Measurements from ENCODE around the gene ZSCAN25.

DNA sequence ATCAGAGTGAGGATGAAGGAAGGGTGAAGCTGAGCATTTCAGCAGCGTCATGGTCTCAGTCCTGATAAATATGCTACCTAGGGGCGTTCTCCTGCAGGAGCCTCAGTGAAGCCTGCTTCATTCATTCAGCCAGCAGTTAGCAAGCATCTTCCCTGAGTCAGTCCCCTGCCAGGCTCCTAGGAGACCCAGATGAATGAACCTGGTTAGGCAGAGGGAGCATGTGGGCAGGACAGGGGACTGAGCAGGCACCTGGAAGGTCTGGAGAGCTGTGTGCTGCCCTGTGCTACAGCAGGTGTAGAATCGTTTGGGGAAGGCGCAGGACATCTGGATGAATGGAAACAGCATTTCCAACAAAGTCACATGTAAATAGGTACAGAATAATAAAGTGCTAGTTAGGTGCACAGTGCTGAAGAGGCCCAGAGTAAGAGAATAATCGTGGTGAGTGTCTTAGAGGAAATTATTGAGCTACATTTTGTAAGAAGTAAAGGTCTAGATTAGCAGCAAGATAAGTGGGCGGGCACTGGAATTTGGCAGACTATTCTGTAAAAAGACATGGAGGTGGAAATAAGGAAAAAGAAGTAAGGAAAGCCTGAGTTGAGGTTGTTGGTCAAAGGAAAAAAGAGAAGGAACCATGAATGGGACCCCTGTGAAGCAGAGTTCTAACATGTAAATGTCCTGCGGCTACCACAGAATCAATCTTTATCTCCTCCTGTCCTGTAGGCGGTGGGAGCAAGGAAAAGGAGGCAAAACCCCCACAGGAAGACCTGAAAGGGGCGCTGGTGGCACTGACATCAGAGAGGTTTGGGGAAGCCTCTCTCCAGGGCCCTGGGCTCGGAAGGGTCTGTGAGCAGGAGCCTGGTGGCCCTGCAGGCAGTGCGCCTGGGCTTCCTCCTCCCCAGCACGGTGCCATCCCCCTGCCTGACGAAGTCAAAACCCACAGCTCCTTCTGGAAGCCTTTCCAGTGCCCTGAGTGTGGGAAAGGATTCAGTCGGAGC is 12.0 kb downstream of the ZSCAN25 start:
- TF ChIP-seq, protein P1, sequence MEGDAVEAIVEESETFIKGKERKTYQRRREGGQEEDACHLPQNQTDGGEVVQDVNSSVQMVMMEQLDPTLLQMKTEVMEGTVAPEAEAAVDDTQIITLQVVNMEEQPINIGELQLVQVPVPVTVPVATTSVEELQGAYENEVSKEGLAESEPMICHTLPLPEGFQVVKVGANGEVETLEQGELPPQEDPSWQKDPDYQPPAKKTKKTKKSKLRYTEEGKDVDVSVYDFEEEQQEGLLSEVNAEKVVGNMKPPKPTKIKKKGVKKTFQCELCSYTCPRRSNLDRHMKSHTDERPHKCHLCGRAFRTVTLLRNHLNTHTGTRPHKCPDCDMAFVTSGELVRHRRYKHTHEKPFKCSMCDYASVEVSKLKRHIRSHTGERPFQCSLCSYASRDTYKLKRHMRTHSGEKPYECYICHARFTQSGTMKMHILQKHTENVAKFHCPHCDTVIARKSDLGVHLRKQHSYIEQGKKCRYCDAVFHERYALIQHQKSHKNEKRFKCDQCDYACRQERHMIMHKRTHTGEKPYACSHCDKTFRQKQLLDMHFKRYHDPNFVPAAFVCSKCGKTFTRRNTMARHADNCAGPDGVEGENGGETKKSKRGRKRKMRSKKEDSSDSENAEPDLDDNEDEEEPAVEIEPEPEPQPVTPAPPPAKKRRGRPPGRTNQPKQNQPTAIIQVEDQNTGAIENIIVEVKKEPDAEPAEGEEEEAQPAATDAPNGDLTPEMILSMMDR (IDR thresholded peaks at IDR 0.05) = no peak
- TF ChIP-seq POLR2A (IDR thresholded peaks at IDR 0.05) = no peak
- no peak for TF ChIP-seq EP300 (IDR thresholded peaks at IDR 0.05)
- TF ChIP-seq POLR2AphosphoS5 (IDR thresholded peaks at IDR 0.05) = no peak
